BJ (cell line): ENCODE data around the gene STMND1. TPM values are rescaled to one million over a fixed set of nuclear protein-coding genes. Genes with fewer than 3 reads are reported as not detected.

Experiments used
- CTCF ChIA-PET: fragments of 350-600 bp; formaldehyde crosslinking; extraction: SDS; loops from one replicate; lab custom pipeline; 2021; ENCODE audit warnings: antibody characterized with exemption, inconsistent platforms; lab: Yijun Ruan, JAX
- POLR2A ChIA-PET: fragments of 300-600 bp; sonication (Branson Sonifier 250); formaldehyde crosslinking; extraction: SDS; loops from one replicate; lab custom pipeline; 2021; ENCODE audit warnings: antibody characterized with exemption; lab: Charles Lee
- DNase-seq: peaks from one replicate; pipeline ENCODE4 v3.0.0-alpha.2; 2011; ENCODE audit warnings: low read depth
- H3K27me3 ChIP-seq: 2 replicates; pipeline ENCODE4 v1.6.0; 2011; ENCODE audit warnings: low read length; ENCODE audit not compliant: control insufficient read depth, insufficient read depth
- H3K36me3 ChIP-seq: 2 replicates; pipeline ENCODE4 v1.5.1; 2011; ENCODE audit warnings: low read length; ENCODE audit not compliant: control insufficient read depth, insufficient read depth
- H3K4me3 ChIP-seq: 2 replicates; pipeline ENCODE4 v1.5.1; 2011; ENCODE audit warnings: low read depth, mild to moderate bottlenecking, control low read depth, low read length
- CTCF ChIP-seq: IDR thresholded peaks from 2 replicates; pipeline ENCODE4 v1.5.1; 2011; ENCODE audit warnings: low read depth, mild to moderate bottlenecking, control low read depth, inconsistent platforms, low read length, moderate library complexity; ENCODE audit not compliant: insufficient read depth
- polyA plus RNA-seq: library from polyadenylated mRNA; depleted of rRNA; stranded (reverse); fragments of >200 nt; gene quantifications from 2 replicates; pipeline ENCODE4 v1.2.3, GENCODE V29; 2011

STMND1 gene
- polyA plus RNA-seq, 1 experiment: 0.05 TPM

GRCh38 chr6:17098538-17098937, 3.3 kb upstream of the STMND1 start:
- no peak for DNase-seq
- Histone ChIP-seq H3K36me3 (no peaks in the 10 kb centered on the region), H3K4me3 (no peak overlapping the region), H3K27me3 (peaks cover 5% of the 10 kb centered on the region; the same call in 1 of the 2 replicates)
- ChIA-PET POLR2A (no interaction called here), CTCF (interaction anchor here (1.1 to 3.2 kb wide), 3 partner anchors 10 to 335 kb away, joined by 3 to 13 read pairs (median 3); no protein-coding TSS in a partner anchor)
- no peak for TF ChIP-seq CTCF

DNA sequence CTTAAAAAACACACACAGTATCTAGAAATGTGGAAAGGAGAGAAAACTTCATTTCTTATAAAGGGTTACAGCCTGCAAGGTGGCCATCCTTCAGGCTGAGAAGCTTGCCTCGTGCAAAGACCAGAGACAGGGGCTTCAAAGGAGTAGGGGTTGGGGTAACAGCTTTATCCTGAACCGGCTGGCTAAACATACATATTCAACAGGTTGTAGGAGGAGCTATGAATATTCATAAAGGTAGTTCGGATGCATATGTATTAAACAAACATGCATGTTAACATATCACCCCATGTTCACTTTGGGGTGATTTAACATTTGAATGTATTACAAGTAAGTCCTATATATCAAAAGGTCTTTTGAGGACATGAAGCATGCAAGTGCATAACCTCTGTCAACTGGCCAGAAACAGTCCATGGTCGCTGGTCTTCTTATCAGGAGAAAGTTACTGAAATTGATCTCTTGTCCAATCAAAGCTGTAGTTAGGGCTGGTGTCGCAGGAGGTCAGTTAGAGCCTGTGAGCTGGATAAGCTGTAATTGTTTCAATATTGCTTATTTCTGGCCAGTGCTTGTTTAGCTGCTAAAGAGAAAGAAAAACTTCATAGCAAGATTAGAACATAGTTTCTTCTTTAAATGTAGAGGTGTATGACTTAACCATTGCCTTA, 2.3 kb upstream of the STMND1 start:
- Histone ChIP-seq H3K27me3 (peaks cover 5% of the 10 kb centered on the region; the same call in 1 of the 2 replicates), H3K4me3 (no peak overlapping the region), H3K36me3 (no peaks in the 10 kb centered on the region)
- ChIA-PET CTCF (interaction anchor here (0.7 to 3.2 kb wide), 3 partner anchors 9 to 336 kb away, joined by 3 to 13 read pairs (median 3); no protein-coding TSS in a partner anchor), POLR2A (no interaction called here)
- no peak for DNase-seq
- no peak for TF ChIP-seq CTCF

DNA sequence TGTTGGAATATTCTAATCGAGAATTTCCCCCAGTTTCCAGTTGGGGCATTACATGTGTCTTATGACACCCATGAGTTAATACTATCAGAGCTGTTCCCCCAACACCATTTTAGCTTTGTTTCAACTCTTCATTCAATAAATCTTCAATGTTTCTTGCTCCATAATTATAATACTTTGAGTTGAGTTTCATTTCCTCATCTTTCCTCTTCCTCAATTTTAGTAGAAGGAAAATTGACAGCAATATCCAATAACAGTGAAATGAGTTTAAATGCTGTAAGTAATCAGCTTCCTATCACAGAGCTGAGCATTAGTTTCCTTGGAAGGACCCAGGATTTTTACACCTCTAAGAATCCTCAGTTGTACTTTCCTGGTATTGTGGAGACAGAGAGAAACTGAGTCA, 1.0 kb upstream of the STMND1 start:
- TF ChIP-seq CTCF: no peak
- CTCF ChIA-PET: interaction anchor here (0.6 to 1.2 kb wide), 2 partner anchors 10 to 1610 kb away, joined by 3 read pairs; no protein-coding TSS in a partner anchor
- H3K27me3 ChIP-seq: peaks cover 5% of the 10 kb centered on the region; the same call in 1 of the 2 replicates
- H3K36me3 ChIP-seq: no peaks in the 10 kb centered on the region
- DNase-seq: no peak
- POLR2A ChIA-PET: no interaction called here
- H3K4me3 ChIP-seq: no peak overlapping the region

DNA sequence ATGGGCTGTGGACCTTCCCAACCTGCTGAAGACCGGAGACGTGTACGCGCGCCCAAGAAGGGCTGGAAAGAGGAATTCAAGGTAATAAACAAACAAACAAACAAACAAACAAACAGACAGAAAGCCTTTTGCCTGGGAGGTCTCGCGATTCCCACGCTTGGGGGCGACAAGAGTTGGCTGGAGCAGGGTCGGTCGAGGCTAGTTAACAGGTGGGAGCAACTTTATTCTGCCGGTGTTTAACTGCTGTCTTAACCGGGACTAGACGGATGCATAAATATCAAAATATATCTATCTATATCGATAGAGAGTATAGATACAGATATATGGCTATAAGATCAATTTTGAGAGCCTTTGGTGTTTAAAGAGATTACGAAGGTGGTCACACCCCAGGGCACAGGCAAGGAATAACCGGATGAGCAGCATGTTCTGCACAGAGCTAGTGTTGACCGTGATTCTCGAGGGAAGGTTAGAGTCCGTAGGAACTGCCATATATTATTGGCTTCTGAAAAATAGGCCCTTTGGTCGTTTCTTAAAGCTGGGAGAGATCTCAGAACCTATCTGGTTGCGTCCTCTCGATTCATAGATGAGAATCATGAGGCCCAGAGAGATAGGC, 514 bp downstream of the STMND1 start:
- CTCF ChIA-PET: interaction anchor here (1.1 to 1.2 kb wide), 2 partner anchors 8 to 12 kb away, joined by 4 to 5 read pairs; no protein-coding TSS in a partner anchor
- no peak for DNase-seq
- H3K4me3 ChIP-seq: peak overlapping the region; percentile 39
- peaks cover 5% of the 10 kb centered on the region; the same call in 1 of the 2 replicates for H3K27me3 ChIP-seq
- no peaks in the 10 kb centered on the region for H3K36me3 ChIP-seq
- no peak for TF ChIP-seq CTCF
- POLR2A ChIA-PET: no interaction called here

DNA sequence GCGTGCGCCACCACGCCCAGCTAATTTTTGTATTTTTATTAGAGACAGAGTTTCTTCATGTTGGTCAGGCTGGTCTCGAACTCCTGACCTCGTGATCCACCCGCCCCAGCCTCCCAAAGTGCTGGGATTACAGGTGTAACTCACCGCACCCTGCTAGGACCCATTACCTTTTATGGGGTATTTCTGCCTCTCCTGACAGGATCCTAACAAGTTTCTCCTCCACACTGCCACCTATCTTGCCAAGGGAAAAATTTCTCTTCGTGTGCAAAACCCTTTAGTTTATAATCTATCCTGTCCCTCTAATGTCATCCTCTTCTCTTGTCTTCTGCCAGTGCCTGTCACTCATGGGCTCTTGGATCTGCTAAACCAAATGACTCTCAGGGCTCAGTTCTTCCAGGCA, 1.9 kb downstream of the STMND1 start:
- CTCF ChIA-PET: interaction anchor here (1.1 to 1.2 kb wide), 2 partner anchors 9 to 13 kb away, joined by 4 to 5 read pairs; no protein-coding TSS in a partner anchor
- Histone ChIP-seq H3K4me3 (no peak overlapping the region), H3K36me3 (no peaks in the 10 kb centered on the region), H3K27me3 (peaks cover 5% of the 10 kb centered on the region; the same call in 1 of the 2 replicates)
- no peak for DNase-seq
- peak; percentile 22; the same call in 1 of the 2 replicates for TF ChIP-seq CTCF
- POLR2A ChIA-PET: no interaction called here
